AG04450 (cell line): ENCODE results near the gene AFF3. TPM values are rescaled to one million over a fixed set of nuclear protein-coding genes. Genes with fewer than 3 reads are reported as not detected.
"Not testable (repeated sequence)": the region's sequence is repeated elsewhere in the genome, so short reads cannot be mapped to it uniquely, and the experiment has no call there.

Experiments used
- CTCF ChIA-PET: fragments of 300-600, 350-600 bp; formaldehyde crosslinking; extraction: SDS; loops from one replicate; lab custom pipeline; 2022; ENCODE audit warnings: antibody characterized with exemption, inconsistent platforms; lab: Charles Lee
- POLR2A ChIA-PET: fragments of 350-600 bp; formaldehyde crosslinking; extraction: SDS; loops from one replicate; lab custom pipeline; 2021; ENCODE audit warnings: antibody characterized with exemption, inconsistent platforms; lab: Yijun Ruan, JAX
- DNase-seq: peaks from one replicate; pipeline ENCODE4 v3.0.0-alpha.2; 2011; ENCODE audit warnings: low read depth, low spot score
- H3K27ac ChIP-seq: one replicate; pipeline ENCODE4 v1.5.1; 2012; ENCODE audit warnings: low read depth, low read length, control low read depth
- H3K27me3 ChIP-seq: one replicate; pipeline ENCODE4 v1.6.0; 2012; ENCODE audit warnings: low read length; ENCODE audit not compliant: control insufficient read depth, insufficient read depth
- H3K4me3 ChIP-seq: 2 replicates; pipeline ENCODE4 v1.5.1; 2011; ENCODE audit warnings: mild to moderate bottlenecking, low read depth, low read length, control low read depth
- H3K9me3 ChIP-seq: 2 replicates; pipeline ENCODE4 v1.5.1; 2012; ENCODE audit warnings: low read length; ENCODE audit not compliant: control insufficient read depth, insufficient read depth
- polyA plus RNA-seq: library from polyadenylated mRNA; depleted of rRNA; stranded (reverse); fragments of >200 nt; gene quantifications from 2 replicates; pipeline ENCODE4 v1.2.3, GENCODE V29; 2011
- TF ChIP-seq, protein P1 (sequence below): IDR thresholded peaks from 2 replicates; pipeline ENCODE4 v1.5.1; 2011; ENCODE audit warnings: low read depth, low read length, control low read depth, inconsistent platforms

AFF3 gene
- polyA plus RNA-seq, 1 experiment = 17.9 TPM

DNA sequence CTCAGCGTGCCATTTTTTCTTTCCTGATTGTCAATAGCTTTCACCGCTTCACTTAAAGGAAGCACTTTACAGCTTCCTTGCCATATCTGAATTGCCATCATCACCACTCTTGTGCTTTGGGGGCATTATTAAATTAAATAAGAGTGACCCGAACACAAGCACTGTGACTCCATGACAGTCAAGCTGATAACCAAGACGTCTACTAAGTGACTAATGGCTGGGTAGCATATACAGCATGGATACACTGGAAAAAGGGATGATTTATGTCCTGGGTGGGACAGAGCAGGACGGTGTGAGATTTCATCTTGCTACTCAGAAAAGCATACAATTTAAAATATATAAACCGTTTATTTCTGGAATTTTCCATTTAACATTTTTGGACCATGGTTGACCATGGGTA, 24.3 kb upstream of the AFF3 start:
- Histone ChIP-seq H3K27ac (no peak overlapping the region), H3K4me3 (no peak overlapping the region), H3K9me3 (no peaks in the 10 kb centered on the region), H3K27me3 (no peaks in the 10 kb centered on the region)
- ChIA-PET POLR2A (no interaction called here), CTCF (no interaction called here)
- DNase-seq = no peak
- TF ChIP-seq, protein P1, sequence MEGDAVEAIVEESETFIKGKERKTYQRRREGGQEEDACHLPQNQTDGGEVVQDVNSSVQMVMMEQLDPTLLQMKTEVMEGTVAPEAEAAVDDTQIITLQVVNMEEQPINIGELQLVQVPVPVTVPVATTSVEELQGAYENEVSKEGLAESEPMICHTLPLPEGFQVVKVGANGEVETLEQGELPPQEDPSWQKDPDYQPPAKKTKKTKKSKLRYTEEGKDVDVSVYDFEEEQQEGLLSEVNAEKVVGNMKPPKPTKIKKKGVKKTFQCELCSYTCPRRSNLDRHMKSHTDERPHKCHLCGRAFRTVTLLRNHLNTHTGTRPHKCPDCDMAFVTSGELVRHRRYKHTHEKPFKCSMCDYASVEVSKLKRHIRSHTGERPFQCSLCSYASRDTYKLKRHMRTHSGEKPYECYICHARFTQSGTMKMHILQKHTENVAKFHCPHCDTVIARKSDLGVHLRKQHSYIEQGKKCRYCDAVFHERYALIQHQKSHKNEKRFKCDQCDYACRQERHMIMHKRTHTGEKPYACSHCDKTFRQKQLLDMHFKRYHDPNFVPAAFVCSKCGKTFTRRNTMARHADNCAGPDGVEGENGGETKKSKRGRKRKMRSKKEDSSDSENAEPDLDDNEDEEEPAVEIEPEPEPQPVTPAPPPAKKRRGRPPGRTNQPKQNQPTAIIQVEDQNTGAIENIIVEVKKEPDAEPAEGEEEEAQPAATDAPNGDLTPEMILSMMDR = no peak

DNA sequence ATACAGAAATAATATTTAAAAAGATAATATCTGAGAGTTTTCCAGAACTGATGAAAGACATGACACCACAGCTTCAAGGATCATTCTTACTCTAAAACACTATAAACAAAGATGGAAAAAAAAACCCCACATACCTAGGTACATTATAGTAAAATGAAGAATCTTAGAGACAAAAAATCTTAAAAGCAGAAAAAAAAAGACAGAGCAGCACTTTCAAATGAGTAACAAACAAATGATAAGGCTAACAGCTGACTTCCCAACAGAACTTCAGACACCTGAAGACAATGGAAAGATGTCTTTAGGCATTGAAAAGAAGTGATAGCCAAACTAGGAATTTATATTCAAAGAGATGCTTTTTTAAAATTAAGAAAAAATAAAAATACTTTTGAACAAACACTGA, 21.2 kb upstream of the AFF3 start:
- TF ChIP-seq, protein P1 = no peak
- ChIA-PET CTCF (no interaction called here), POLR2A (no interaction called here)
- Histone ChIP-seq H3K27ac (no peak overlapping the region), H3K27me3 (no peaks in the 10 kb centered on the region), H3K4me3 (no peak overlapping the region), H3K9me3 (no peaks in the 10 kb centered on the region)
- no peak for DNase-seq

DNA sequence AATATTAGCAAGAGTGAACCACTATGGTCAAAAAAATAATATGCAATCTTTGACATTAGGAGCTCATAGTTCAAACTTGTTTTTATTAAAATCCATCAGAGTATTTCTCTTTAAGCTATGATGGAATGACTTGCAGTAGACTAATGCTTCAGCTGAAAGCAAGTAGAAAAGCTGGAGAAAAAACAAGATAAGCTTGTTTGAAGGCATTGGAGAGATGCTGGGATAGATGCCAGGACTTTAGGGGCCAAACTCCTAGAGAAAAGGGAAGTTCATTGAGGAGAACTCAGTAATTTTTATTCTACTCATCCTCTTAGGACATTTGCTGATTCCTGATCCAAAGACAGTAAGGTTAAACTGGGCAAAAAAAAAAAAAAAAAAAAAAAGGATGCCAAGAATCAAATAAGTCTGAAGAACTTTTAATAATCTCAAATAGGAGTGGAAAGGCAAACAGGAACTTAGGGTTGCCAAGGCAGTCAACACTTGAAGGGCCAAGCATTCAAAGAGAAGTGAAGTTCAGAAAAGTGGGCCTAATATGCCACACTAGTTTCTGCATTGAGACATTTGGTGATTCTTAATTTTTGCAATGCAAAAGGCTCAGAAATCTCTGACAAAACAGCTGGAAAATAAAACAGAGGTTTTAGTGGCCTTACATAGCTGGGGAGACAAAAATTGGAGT, 19.7 kb upstream of the AFF3 start:
- TF ChIP-seq, protein P1 = no peak
- CTCF ChIA-PET = no interaction called here
- peaks cover 2% of the 10 kb centered on the region for H3K27me3 ChIP-seq
- DNase-seq = no peak
- POLR2A ChIA-PET = no interaction called here
- H3K9me3 ChIP-seq = peaks cover 7% of the 10 kb centered on the region
- H3K27ac ChIP-seq = no peak overlapping the region
- no peak overlapping the region for H3K4me3 ChIP-seq

DNA sequence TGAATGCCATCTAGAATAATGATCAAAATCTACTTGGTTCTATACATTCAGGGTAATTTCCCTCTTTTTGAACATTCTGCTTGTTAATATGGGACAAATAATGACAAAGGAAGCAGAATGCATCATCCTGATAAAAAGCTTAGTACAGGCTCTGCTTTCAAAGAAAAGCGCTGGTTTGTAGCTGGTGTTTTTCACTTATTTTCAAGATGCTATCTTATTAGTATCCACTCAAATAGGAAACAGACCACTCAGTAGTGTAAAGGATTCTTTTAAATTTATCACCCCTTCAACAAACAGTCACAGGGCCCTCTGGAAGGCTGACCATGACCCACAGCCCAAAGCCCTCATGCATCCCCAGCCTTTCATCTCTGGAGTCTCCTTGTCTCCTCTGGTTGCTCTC, 18.0 kb upstream of the AFF3 start:
- ChIA-PET POLR2A (no interaction called here), CTCF (no interaction called here)
- no peak overlapping the region for H3K4me3 ChIP-seq
- peaks cover 9% of the 10 kb centered on the region for H3K9me3 ChIP-seq
- H3K27me3 ChIP-seq = peaks cover 2% of the 10 kb centered on the region
- H3K27ac ChIP-seq = no peak overlapping the region
- no peak for DNase-seq
- TF ChIP-seq, protein P1 = no peak

DNA sequence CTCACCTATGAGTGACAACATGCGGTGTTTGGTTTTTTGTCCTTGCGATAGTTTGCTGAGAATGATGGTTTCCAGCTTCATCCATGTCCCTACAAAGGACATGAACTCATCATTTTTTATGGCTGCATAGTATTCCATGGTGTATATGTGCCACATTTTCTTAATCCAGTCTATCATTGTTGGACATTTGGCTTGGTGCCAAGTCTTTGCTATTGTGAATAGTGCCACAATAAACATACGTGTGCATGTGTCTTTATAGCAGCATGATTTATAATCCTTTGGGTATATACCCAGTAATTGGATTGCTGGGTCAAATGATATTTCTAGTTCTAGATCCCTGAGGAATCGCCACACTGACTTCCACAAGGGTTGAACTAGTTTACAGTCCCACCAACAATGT, 9.4 kb upstream of the AFF3 start:
- H3K27ac ChIP-seq, DNase-seq, POLR2A ChIA-PET: not testable (repeated sequence)

DNA sequence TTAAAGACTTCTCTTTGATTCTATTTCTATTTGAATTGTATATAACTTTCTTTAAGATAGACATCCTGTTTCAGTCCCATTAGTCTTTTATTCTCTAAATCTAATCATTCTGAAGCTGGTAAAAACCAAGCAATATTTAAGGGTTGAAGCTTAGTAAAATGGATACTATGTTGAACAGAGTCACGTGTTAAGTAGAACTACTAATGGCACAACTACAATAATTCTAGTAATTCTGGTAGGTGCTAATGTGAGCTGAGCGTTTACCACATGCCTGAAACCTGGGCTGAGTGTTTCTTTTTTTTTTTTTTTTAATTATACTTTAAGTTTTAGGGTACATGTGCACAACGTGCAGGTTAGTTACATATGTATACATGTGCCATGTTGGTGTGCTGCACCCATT, 8.9 kb upstream of the AFF3 start:
- DNase-seq = no peak
- ChIA-PET POLR2A (no interaction called here), CTCF (interaction anchor here (0.7 kb wide), 1 partner anchor 18 kb away, joined by 3 read pairs; no protein-coding TSS in a partner anchor)
- Histone ChIP-seq H3K27me3 (no peaks in the 10 kb centered on the region), H3K9me3 (no peaks in the 10 kb centered on the region), H3K4me3 (no peak overlapping the region), H3K27ac (no peak overlapping the region)
- TF ChIP-seq, protein P1 = no peak

More for the DNA sequence above, 9.4 kb upstream of the AFF3 start:
- H3K27me3 ChIP-seq, H3K9me3 ChIP-seq, H3K4me3 ChIP-seq, CTCF ChIA-PET: not testable (repeated sequence)
